GM19467 (cell line): Measurements from ENCODE around the gene SLC35E2B.
A peak's percentile ranks its signal among the peaks of the same experiment; 100 is the strongest.
"Not testable (repeated sequence)": the region's sequence is repeated elsewhere in the genome, so short reads cannot be mapped to it uniquely, and the experiment has no call there.

ENCODE experiments used
- ATAC-seq: cut with Tn5 transposase; IDR thresholded peaks from one replicate; pipeline ENCODE4 v1.9.1; 2021; ENCODE audit warnings: mild to moderate bottlenecking, moderate library complexity; ENCODE audit not compliant: unreplicated experiment

SLC35E2B gene

DNA sequence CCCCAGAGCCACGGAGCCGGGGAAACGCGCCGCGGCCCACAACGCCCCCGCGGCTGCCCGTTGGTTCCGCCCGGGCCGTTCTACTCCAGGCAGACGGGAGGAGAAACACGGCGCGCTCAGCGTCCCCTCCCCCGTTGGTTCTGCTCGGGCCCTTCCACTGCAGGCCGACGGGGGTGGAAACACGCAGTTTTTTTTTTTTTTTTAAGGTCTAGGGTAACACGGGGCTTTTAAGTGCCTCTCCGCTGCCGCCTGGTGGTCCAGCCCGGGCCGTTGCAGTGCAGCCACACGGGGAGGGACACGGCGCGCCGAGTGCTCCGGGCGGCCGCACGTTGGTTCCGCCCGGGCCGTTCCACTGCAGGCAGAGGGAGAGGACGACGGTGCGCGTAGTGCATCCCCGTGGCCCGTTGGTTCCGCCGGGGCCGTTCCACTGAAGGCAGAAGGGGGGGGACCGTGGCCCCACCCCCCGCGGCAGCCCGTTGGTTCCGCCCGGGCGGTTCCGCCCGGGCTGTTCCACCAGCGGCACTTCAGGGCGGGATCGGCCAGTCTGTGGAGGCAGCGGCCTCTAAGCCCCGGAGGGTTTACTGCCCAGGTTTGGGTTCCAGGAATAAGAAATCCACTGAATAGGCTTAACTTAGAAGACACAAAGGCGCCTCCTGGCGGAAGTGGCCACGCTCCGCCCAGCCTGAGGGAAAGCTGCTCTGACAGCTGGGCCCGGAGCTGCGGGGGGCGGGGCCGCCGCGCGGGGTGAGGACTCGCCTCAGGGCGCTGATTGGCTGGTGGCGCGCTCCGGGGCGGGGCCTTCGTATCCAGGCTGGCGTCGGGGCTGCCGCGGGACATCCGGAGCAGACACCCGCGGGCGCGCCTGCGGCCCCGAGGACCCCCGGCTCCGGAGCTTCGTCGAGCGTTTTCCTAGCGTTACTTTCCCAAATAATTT lies at the start of gene SLC35E2B:
Gene SLC35E2B (minus strand): TSS at position 82 of the 934 bp plus-strand sequence. CDS start 16,096 bp downstream, outside the sequence.
- ATAC-seq, result peak; percentile 68

DNA sequence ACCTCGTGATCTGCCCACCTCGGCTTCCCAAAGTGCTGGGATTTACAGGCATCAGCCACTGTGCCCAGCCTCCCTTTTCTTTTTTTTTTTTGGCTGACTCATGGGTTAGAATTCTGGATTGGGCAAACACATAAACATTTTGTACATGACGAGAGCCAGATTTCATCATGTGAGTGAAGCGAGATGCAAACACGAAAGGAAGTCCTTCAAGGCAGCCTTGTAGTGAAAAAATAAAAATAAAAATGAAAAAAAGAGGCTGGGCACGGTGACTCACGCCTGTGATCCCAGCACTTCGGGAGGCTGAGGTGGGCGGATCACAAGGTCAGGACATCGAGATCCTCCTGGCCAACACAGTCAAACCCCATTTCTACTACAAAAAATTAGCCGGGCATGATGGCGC lies 48.4 kb upstream of the SLC35E2B start:
- not testable (repeated sequence) for ATAC-seq

DNA sequence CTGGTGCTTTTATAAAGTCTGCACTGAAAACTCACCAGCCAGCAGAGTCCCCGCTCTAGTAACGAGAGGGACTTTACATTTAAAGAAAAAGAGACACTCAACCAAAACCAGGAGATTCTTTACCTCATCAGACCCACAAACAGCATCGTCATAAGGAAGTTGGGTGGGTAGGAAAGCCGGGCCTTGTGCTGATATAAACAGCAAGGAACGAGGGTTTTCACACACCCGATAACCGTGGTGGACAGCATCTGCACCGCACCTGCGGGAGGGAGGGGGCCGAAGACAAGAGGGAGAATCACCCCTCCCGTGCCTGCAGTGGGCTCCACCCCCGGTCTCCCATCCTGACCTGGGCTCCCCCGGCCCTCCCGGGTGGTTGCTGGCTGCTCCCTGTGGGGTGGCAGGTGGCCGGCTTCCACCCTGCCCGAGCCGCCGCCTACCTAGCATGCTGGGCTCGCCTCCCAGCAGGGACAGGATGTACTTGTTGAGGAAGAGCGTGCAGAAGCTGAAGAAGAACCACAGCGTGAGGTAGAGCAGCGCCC lies 46.3 kb upstream of the SLC35E2B start:
- ATAC-seq, result not testable (repeated sequence)

DNA sequence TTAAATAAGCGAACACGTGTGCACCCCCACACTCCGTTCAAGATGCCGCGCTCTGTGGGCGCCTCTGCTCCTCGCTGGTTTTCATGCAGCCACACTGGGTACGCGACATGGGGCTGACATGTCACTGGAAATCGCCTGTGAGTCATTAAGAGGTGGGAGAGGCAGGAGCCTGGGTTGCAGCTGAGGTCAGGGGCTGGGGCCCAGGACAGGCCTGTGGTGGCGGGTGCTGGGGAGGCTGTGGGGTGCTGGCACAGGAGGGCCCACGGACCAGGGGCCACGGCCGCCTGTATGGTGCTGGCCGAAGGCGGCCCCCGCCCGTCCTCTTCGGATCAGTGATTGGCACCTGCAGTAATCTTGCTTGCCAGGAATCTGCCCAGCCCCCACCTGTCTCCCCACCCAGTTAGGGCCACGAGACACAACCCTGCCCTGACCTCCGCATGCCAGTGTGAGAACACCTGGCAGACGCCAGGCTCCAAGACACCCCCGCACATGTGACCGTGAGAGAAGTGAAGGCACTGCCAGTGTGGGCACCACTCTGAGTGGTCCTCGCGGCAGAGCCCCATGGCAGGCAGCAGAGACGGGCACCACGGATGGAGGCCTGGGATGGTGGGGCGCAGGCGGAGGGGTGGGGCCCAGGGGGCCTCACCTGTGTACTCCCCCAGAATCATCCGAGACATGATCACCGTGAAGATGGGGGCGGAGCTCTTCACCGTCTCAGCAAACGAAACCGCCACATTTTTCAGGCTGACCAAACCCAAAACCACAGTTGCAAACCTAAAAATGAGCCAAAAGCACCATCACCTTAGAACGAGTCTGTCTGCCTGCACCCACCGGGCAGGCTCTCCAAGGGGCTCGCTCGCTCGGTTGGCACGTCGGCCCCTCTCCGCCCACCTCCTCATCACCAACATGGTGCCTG lies 45.3 kb upstream of the SLC35E2B start:
- not testable (repeated sequence) for ATAC-seq

DNA sequence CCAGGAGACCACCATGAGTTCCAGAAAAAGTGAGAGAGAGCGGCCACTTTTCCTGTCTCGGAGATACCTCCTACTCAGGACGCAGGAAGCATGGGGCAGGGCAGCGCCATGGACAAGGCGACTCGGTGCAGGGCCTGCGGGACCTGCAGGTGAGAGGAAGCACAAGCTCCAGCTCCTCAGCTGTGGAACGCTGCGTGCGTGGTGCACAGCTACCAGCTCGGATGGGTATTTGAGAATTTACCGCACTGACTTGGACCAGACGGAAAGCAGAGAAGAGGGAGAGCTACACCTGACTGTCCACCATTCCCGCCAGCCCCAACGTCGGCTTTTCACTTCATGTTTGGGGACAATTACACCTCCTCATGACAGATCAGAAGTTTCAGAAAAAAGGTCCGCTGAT lies 39.8 kb upstream of the SLC35E2B start:
- ATAC-seq, result no peak

DNA sequence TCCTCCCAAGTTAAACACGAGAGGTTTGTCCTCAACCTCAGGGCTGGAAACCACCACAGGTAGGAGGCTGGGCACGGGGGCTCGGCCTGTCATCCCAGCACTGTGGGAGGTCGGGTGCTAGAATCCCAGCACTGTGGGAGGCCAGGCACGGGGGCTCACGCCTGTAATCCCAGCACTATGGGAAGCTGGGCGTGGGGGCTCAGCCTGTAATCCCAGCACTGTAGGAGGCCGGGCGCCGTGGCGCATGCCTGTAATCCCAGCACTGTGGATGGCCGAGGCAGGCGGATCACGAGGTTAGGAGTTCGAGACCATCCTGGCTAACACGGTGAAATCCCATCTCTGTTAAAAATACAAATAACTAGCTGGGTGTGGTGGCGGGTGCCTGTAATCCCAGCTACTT lies 38.3 kb upstream of the SLC35E2B start:
- ATAC-seq, result no peak

DNA sequence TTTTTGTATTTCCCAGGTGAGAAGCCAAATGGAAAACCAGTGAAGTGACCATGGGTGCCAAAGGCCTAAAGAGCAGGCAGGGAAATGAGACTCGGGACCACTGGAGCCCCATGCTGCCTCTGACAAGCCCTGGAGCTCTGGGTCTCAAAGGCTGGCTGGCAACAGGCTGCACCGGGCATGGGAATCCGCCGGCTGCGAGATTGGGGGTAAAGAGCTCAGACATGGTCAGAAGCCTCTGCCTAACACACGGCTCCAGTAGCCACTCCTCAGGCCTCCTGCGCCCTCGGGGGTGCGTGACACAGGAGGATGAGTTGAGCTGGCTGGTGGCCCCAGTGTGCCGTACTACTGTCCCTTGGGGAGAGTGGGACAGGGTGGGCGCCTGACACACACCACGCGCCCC lies 37.6 kb upstream of the SLC35E2B start:
- not testable (repeated sequence) for ATAC-seq

DNA sequence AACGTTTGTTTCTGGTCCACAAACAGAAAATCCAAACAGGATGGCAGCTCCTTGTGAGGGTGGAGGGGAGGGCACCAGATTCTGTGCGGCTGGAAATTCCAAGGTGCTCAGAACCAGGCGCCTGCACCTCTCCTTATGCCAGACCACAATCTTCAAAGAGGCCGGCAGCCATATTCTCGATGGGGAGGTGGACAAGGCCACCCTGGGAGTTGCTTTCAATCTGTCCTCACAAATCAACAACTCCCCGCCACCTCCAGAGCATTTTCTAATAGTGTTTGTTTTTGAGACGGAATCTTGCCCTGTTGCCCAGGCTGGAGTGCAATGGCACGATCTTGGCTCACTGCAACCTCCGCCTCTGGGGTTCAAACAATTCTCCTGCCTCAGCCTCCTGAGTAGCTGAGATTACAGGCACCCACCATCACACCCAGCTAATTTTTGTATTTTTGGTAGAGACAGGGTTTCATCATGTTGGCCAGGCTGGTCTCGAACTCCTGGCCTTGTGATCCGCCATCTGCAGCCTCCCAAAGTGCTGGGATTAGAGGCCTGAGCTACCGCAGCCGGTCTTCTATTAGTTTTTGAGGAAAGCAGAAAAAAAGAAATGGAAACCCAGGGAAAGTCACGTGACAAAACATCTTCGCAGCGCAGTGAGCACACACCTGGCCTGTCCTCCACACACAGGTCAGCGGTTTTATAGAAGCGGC lies 36.7 kb upstream of the SLC35E2B start:
- ATAC-seq, result not testable (repeated sequence)

DNA sequence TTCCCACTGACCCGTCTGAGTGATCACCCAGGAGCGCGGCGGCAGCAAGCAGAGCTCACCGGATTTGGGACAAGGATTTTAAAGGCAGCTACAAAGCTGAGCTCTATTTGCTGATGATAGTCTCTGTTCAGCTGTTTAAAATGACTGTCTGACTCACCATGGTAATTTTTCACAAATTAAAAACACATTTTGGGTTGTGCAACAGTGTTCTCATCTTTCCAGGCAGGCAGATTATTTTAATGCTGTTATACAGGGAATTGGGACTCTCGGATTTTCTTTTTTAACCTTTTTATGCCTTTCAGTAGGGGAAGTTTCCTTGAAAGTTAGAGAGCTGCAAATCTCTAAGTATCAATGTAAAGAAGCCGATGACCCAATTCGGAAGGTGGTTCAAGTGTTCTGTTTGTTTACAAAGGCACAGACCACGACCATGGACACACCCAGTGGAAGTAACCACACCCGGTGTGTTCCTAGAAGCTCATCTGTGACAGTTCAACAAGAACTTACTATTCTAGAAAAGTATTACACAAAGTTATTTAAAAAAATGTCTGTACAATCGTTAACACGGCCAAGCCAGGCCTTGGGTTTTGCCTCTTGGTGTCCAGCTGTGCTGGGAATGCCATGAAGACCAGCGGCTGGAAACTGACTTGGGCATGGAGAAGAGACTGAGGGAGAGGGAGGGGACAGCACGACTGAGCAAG lies 35.9 kb upstream of the SLC35E2B start:
- not testable (repeated sequence) for ATAC-seq

DNA sequence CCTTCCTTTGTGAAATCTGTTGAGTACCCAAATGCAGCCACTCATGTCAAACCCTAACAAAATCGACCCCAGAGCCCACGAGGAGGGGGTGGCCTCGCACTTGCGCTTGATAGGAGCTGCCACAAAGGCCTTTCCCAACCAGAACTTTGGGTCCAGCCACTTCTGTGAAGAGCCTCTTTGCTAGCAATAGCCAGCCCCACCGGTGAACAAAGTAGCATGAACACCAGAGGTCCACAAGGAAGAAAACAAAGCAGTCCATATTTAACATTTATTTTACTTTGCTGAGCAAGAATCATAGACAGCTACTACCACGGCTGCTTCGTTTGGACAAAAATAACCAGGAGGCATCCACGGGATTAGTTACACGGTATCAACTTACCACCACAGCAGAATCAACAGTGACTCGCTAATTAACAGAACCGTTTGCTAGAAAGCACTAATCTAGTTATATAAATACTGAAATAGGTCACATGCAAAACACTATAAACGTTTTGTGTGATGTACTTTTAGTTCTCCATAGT lies 34.6 kb upstream of the SLC35E2B start:
- ATAC-seq, result not testable (repeated sequence)

DNA sequence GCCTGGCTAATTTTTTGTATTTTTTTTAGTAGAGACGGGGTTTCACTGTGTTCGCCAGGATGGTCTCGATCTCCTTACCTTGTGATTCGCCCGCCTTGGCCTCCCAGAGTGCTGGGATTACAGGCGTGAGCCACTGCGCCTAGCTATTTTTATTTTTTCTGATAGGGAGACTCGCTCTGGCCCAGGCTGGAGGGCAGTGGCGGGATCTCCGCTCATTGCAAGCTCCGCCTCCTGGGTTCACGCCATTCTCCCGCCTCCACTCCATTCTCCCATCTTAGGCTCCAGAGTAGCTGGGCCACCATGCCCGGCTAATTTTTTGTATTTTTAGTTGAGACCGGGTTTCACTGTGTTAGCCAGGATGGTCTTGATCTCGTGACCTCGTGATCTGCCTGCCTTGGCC lies 33.5 kb upstream of the SLC35E2B start:
- ATAC-seq, result not testable (repeated sequence)

DNA sequence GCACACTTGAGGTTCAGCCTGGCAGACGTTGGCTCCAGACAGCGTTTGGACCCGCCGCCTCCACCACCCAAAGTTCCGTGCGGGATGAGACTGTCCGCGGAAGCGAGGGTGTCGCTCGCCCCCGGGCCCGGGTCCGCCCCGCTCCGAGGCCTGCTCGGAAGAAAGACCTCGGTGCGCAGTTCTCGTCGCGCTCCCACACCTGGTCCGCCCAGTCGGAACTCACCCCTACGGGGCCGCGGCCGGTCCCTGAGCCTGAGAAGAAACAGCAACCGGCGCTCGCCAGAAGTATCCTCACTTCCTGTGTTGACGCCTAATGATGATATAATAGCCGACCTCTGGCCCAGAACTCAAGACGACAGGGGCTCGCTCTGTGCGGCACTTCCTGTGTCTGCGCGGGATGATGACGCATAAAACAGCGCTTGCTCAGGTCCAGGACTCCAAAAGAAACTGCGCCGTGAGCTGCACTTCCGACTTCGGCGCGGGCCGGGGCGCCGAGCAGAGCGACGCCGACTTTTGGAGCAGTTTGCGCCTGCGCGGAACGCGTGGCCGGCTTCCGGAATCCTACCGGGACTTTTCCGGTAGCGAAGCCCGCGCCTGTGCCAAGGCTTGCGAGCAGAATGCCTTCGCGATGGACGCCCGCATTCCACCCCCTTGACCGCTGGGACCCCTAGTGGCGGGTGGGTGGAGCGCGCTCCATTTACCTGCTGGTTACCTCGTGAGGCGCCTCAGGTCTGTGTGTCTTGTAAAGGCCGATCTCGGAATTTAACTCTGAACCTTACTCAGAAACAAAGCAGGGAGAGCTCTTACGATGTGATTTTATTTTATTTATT lies 31.7 kb upstream of the SLC35E2B start, which contains the start of gene CDK11A:
Gene CDK11A (minus strand): TSS at position 323 of the 830 bp plus-strand sequence. CDS start 1,539 bp downstream, outside the sequence.
- ATAC-seq, result peak; percentile 90

DNA sequence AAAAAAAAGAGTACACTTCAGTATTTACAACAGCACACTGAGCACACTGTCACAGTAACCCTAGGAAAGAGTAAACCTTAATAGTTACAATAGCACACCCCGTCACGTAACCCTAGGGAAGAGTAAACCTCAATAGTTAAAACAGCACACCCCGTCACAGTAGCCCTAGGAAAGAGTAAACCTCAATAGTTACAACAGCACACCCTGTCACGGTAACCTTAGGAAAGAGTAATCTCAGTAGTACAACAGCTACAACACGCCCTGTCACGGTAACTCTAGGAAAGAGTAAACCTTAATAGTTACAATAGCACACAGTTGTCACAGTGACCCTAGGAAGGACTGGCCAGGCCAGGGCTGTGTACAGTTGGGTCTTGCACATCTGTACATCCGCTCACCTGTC lies 28.6 kb upstream of the SLC35E2B start:
- no peak for ATAC-seq

DNA sequence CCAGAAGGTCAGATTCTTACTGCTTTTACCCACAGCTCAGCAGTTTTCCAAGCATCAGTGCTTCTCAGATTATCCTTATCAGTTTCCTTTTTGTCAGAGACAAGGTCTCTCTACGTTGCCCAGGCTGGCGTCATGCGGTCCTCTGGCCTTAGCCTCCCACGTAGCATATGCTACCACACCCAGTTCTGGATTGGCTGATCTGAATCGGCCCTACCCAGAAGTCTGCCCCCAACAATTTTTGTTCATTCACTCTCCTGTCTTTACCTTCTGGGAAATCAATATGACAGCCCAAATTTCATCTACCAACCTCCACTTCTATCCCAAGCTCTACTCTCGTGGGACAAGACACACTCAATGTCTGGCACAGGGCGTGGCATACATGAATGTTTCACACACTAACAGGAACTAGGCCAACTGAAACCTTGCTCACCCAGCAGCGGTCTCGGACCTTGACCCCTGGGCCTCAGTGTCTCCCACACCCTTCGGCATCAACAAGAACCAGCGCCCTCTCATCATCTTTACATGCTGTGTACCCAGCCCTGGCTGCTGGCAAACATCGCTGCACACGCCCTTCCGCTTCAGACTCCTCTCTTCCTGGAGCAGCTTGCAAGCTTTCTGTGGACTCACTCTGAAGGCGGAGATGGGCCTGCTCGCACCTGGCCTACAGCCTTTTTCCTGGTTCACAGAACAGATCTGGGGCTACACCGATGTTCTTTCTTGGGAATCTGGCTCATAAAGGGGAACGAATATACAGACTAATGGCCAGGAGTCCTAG lies 22.7 kb upstream of the SLC35E2B start:
- not testable (repeated sequence) for ATAC-seq

DNA sequence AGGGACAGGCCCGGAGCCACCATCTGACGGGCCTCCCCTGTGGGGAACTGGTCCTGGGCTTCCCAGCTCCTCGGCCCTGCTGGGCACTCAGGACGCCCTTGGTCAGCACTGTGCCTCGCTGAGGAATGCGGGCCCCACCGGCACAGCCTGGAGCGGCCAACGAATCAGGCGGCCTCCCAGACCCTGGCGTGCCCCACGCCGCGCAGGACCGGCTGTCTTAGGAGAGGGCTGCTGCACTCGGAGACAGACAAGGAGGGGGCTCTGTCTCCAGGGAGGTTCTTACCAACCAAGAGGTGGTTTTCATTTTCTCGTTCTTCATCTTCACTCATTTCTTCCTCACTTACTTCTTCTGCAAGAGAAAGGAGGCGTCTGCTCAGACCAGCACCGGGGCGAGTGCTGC lies 15.3 kb upstream of the SLC35E2B start:
- not testable (repeated sequence) for ATAC-seq

DNA sequence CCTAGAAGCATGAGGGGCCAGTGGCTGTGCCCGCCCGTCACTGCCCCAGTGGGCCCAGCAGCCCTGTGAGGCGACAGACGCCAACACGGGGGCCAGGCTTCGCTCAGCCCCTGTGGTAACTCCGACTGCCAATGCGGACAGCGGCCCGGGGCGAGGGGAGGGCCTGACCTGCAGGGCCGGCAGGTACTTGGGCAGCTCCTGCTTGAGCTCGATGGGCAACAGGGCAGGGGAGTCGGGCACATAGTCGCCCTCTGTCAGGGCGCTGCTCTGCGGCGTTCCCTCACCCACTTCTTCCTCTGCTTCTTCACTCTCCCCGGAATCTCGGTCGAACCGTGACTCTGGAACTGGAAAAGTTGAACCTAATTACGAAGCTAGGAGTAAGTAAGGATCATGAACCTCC lies 14.6 kb upstream of the SLC35E2B start:
- not testable (repeated sequence) for ATAC-seq

DNA sequence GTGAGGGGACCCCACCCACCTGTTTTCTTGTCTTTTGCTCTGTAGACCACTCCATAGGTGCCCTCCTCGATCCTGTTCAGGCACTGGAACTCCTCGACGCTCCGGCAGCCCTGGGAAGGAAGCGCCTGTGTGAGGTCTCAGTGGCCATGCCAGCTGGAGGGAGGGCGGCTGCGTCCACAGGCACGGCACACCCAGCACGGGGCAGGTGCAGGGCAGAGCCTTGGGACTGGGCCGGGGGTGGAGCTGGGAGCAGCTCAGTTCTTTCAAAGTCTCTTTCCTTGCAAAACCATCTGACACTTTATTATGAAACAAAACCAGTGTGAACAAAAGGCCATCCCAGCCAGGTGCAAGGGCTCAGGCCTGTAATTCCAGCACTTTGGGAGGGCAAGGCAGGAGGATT lies 13.0 kb upstream of the SLC35E2B start:
- not testable (repeated sequence) for ATAC-seq
